NT2/D1 (cell line): ENCODE data around the gene BOLA3.

Source experiments
- SUZ12 ChIP-seq: IDR thresholded peaks from 2 replicates; pipeline ENCODE4 v1.6.1; 2011; ENCODE audit not compliant: insufficient read length, insufficient read depth; ENCODE audit errors: extremely low read depth
- YY1 ChIP-seq: IDR thresholded peaks from 2 replicates; pipeline ENCODE4 v1.6.1; 2011; ENCODE audit not compliant: insufficient read length, insufficient read depth
- ZNF274 ChIP-seq: IDR thresholded peaks from 2 replicates; pipeline ENCODE4 v1.6.1; 2011; ENCODE audit warnings: mild to moderate bottlenecking, low read depth, low read length

DNA sequence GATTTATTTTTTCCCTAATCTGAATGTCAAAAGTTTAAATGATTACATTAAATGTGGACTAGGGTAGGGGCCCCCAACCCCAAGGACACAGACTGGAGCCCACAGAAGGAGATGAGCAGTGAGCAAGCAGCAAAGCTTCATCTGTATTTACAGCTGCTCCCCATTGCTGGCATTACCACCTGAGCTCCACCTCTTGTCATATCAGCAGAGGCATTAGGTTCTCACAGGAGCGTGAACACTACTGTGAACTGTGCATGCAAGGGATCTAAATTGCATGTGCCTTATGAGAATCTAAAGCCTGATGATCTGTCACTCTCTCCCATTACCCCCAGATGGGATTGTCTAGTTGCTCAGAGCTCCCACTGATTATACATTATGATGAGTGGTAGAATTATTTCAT is 27.2 kb upstream of the BOLA3 start:
- TF ChIP-seq ZNF274 (no peak), YY1 (no peak), SUZ12 (no peak)
